OCI-LY3 (cell line): ENCODE data around the gene DVL2.

ENCODE experiments used
- EZH2phosphoT487 ChIP-seq: fragments of 200-600 bp; shearing (Covaris generic); IDR thresholded peaks from 2 replicates; pipeline ENCODE4 v1.6.1; 2018; ENCODE audit warnings: antibody characterized with exemption, mixed run types, low read depth
- TF ChIP-seq, protein P1 (sequence below): fragments of 200-600, 300-600 bp; sonication (generic); IDR thresholded peaks from 2 replicates; pipeline ENCODE4 v1.5.1; 2014; ENCODE audit warnings: antibody characterized with exemption, low read length, low read depth

DNA sequence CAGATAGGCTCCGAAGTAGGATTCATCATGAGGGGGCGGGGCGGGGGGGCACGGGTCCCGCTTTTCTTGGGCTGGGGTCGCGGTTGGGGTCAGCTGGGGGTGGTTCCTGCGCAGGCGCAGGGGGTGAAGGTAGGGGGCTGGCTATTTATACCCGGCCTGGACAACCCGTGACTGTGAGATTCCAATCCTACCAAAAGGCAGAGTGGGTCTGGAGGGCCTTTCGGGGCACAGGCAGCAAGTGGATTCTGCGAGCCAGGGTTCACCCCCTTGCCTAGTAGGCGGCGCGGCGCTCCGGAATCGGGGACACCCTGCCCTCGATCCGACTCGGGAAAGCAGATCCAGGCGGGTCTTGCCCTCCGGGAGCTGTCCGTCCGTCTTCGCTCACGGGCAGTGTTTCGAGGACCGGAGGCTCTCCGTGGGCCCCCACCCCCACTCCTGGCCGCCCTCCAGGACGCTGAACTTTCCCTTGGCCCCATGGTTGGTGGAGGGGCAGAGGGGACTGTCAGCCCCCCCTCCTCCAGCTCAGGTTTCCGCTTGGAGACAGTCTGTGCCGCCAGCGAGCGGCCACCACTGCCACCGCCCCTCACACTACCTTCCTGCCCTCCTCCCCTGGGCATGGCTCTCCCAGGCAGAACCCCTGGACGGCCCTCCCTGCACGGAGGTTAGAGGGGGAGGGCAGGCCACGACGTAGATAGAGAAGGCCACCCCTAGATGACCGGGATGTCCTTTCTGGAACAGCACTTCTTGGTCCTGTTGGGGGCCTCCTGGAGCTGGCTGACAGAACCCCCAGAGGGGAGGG, 47.8 kb upstream of the DVL2 start:
- TF ChIP-seq, protein P1, sequence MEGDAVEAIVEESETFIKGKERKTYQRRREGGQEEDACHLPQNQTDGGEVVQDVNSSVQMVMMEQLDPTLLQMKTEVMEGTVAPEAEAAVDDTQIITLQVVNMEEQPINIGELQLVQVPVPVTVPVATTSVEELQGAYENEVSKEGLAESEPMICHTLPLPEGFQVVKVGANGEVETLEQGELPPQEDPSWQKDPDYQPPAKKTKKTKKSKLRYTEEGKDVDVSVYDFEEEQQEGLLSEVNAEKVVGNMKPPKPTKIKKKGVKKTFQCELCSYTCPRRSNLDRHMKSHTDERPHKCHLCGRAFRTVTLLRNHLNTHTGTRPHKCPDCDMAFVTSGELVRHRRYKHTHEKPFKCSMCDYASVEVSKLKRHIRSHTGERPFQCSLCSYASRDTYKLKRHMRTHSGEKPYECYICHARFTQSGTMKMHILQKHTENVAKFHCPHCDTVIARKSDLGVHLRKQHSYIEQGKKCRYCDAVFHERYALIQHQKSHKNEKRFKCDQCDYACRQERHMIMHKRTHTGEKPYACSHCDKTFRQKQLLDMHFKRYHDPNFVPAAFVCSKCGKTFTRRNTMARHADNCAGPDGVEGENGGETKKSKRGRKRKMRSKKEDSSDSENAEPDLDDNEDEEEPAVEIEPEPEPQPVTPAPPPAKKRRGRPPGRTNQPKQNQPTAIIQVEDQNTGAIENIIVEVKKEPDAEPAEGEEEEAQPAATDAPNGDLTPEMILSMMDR: no peak
- TF ChIP-seq EZH2phosphoT487: no peak
